Activated CD4-positive, CD25-positive, alpha-beta regulatory T cell treated with anti-CD3 and anti-CD28 coated beads, Interleukin-2, amount 50 U/mL, for 72 hours (primary cell): ENCODE results near the gene NAA80.
"Not testable (repeated sequence)": the region's sequence is repeated elsewhere in the genome, so short reads cannot be mapped to it uniquely, and the experiment has no call there.

ENCODE experiments used
- DNase-seq: peaks from one replicate; pipeline ENCODE4 v3.0.0; 2021

NAA80 gene

DNA sequence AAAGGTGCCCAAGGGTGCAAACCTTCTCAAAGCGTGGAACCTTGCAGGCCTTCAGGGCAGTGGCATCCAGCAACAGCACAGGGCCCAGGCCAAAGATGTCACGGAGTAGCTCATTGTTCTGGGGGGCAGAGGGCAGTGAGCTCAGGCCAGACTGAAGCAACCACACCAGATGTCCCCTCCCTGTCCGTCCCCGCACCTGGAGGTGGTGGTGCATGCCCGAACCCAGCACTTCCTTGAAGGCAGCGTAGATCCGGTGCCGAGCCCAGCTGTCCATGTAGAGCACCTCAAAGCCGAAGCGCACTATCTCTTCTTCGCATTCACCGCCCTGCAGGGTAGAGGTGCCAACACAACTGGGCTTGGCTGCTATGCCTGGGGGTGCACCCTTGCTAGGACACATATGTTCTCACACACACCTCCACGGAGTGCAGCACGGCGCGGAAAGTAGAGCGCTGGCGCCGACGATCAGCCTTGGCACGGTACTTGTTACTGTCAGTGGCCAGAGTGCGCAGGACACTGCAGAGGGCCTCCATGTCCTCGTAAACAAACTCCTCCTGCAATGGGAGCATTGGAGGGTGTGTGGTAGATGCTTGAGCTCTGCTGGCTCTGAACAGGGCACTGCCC is 10.7 kb downstream of the NAA80 start:
- no peak for DNase-seq

DNA sequence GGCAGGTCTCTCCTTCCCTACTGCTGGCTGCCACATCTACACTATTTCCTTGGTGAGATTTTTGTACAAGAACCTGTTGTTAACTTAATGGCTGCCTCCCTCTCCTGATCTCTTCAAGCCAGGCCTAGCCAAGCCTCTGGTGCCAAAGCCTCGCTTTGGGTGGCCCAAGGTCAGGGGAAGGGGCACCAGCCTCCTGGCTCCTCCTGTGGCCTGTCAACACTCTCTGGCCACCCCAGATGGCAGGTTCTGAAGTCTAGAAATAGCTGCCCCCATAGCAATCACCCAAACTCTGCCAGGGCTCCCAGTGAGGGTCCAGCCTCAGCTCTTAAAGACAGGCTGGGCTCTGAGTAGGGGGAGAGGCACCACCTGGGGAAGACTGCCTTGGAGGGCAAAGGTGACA is 11.9 kb downstream of the NAA80 start:
- no peak for DNase-seq

DNA sequence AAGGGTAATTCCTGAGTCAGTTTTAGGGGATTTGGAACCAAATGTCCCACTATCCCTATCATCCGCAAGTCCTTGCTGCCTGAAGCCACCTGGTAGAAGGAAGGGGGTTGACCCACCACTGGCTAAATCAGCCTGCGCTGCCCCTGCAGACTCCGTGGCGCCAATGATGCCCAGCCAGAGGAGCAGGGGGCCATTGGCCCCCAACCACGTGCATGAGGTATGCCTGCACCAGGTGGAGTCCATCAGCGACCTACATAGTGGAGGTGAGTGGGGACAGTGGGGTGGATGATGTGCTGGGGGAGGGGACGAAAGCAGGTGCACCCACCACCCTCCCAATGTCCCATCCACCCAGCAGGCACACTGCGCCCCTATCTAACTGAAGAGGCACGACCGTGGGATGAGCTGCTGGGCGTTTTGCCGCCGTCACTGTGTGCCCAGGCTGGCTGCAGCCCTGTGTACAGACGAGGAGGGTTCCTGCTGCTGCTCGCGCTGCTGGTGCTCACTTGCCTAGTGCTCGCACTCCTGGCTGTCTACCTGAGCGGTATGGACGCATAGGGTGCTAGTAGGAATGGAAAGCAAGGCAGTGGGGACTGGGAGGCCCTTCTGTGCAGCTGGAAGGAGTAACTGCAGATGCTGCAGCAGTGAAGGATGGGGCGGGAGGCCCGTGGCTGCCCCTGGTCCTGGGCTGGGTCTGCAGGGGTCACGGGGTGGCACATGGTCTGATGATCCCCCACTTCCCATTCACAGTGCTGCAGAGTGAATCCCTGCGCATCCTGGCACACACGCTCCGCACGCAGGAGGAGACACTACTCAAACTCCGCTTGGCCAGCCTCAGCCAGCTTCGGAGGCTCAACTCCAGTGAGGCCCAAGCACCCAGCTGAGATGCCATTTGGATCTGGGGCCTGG is 12.6 kb downstream of the NAA80 start:
- DNase-seq: no peak

DNA sequence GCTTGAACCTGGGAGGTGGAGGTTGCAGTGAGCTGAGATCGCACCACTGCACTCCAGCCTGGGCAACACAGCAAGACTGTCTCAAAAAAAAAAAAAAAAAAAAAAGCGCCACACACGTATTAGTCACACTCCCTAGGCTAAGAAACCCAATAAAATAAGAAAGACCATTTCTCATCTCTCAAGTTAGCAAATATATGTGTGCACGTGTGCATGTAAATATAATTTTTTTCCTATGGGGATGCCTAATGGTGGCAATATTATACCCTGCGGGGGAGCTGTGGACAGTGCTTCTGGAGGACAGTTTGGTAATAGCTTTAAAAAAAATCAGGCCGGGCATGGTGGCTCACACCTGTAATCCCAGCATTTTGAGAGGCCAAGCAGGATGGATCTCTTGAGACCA is 15.1 kb downstream of the NAA80 start:
- not testable (repeated sequence) for DNase-seq

- no peak for DNase-seq
These were observed 19.8 kb downstream of the NAA80 start for GRCh38 chr3:50279255-50280016.

DNA sequence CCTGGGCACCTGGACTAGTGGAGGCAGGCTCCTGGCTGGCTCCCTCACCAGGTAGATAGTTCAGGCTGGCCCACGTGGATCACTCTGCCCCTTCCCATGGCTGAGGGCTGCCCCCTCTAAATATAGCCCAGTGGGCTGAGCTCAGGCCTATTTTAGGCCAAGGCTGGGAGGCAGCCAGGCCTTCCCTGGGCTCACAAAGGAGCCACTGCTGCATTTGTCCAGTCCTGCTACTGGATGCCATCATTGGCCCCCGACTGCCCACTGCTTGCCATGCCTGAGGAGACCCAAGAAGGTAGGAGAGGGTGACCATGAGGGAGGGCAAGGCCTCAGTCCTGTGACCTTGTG is 20.4 kb downstream of the NAA80 start, which contains the start of gene LSMEM2:
TSS of gene LSMEM2 (plus strand) at position 208 of the 345 bp plus-strand sequence. CDS start at position 235, 27 bp downstream.
- no peak for DNase-seq

DNA sequence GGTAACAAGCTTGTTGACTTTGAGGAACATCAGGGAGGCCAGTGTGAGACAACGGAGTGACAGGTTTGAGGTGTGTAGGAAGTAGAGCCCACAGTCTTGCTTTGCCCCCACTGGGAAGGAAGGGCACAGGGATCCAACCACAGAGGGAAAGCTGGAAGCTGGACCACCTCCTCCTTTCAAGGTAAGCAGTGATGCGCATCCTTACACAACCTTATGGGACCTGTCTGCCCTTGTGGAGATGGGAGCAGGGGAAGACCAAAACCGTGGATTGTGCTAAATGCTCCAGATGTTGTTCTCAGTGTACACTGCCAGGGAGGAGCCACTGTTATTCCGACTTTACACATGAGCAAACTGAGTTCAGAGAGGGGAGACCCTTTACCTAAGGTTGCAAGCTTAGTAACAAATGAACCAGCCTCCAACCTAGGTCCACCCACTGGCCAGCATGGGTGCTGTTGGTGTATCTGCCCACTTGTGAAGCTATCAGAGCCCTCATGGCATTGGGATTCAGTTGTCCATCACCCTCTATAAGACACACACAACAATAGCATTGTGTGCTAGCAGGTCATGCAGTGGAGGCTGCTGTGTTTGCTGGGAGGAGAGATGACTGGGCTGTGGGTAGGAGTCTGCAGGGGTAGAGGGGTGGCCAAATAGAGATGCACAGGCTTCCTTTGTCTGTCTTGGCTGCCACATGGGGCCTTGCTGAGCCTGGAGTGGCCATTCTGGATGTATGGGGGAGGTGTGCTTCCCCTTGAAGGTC is 20.9 kb downstream of the NAA80 start:
- no peak for DNase-seq

- DNase-seq: no peak
These were observed 22.5 kb downstream of the NAA80 start for GRCh38 chr3:50276762-50277101.

DNA sequence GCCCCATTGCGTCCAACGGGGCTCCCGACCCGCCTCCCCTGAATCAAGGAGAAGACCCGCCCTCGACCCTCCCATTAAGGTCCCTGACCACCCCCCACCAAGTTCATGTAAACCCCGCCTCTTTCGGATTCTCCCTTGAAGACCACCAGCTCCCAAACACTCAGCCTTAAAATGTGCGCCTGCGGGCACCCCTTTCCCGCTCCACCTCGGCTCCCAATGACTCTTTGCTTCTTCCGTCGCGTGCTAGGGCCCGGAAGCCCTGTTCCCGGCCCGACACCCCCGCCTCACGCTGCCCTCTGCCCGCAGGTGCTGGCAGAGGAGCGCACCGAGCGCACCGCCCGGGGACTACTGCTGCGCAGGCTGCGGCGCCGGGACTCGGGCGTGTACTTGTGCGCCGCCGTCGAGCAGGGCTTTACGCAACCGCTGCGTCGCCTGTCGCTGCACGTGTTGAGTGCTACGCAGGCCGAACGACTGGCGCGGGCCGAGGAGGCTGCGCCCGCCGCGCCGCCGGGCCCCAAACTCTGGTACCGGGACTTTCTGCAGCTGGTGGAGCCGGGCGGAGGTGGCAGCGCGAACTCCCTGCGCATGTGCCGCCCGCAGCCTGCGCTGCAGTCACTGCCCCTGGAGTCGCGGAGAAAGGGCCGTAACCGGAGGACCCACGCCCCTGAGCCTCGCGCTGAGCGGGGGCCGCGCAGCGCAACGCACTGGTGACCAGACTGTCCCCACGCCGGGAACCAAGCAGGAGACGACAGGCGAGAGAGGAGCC is 23.0 kb downstream of the NAA80 start:
- DNase-seq: no peak

GRCh38 chr3:50275141-50275995 is 23.8 kb downstream of the NAA80 start:
- DNase-seq: no peak

GRCh38 chr3:50274371-50275104 is 24.7 kb downstream of the NAA80 start:
- peak; percentile 75 for DNase-seq

GRCh38 chr3:50273689-50274065 is 25.5 kb downstream of the NAA80 start:
- no peak for DNase-seq

DNA sequence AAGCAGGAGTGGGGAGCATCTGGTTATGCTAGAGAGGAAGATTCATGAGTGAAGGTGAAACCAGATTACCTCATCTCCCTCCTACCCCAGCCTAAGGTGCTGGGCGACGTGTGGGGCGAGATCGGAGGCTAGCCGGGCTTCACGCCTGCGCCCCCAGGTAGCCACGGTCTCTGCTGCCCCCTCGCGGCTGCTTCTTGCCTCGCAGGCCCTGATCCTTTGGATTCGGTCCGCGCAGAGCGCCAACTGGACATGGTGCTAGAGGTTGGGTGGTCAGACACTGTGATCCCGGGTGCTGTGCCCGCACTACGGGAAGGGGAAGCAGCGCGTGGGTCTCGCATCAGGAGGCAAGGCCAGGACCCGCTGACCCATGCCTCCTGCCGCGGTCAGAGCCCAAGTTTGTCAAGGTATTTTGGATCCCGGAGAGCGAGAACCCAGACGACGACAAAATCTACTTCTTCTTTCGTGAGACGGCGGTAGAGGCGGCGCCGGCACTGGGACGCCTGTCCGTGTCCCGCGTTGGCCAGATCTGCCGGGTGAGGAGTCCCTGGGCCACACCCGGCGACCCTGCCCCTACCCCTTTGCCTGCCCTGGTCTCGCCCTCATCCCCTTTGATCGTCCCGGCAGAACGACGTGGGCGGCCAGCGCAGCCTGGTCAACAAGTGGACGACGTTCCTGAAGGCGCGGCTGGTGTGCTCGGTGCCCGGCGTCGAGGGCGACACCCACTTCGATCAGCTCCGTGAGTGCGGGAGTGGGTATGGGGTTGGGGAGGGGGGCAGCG is 26.1 kb downstream of the NAA80 start:
- peak; percentile 96 for DNase-seq

GRCh38 chr3:50272538-50272910 is 26.7 kb downstream of the NAA80 start:
- not testable (repeated sequence) for DNase-seq

GRCh38 chr3:50271314-50271936 is 27.8 kb downstream of the NAA80 start:
- DNase-seq: no peak

- no peak for DNase-seq
These were observed 28.6 kb downstream of the NAA80 start for GRCh38 chr3:50270422-50271224.

DNA sequence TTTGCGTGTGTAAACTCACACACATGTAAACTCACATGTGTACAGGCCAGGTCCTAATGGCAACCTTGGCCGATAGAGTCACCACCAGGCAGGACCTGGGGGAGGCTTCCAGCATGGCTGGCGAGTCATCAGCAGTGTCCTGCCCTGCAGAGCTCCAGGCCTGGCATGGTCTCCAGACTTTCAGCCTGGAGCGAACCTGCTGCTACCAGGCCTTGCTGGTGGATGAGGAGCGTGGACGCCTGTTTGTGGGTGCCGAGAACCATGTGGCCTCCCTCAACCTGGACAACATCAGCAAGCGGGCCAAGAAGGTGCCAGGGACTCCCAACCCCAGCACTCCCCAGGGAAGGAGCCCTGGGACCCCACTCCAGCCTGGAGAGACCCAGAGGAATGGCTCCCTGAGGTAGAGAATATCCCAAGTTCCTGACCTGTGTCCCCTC is 29.2 kb downstream of the NAA80 start:
- no peak for DNase-seq

GRCh38 chr3:50269460-50269859 is 29.7 kb downstream of the NAA80 start:
- no peak for DNase-seq
